Esophagus muscularis mucosa (tissue), 3 donors: ENCODE measurements around the gene RNF11.

Experiments
- CTCF ChIP-seq, 3 experiments: fragments of 200-600 bp in 2 of 3; fragments of 450-650 bp in 1 of 3; sonication (generic) in 2 of 3; IDR thresholded peaks; one replicate each; pipeline ENCODE4 v1.5.1; 2017 to 2019; ENCODE audit warnings: antibody characterized with exemption in 3 of 3, mild to moderate bottlenecking in 2 of 3, moderate library complexity in 1 of 3
- POLR2A ChIP-seq: fragments of 450-650 bp; IDR thresholded peaks from one replicate; pipeline ENCODE4 v1.6.1; 2017; ENCODE audit warnings: antibody characterized with exemption, moderate library complexity, mild to moderate bottlenecking, low read depth

GRCh38 chr1:51242546-51242945 lies 6.5 kb downstream of the RNF11 start:
- TF ChIP-seq POLR2A (no peak), CTCF (IDR thresholded peaks at IDR 0.05) (no peak)
